ENCODE measurements around the gene PID1. TPM values are rescaled to one million over a fixed set of nuclear protein-coding genes. Genes with fewer than 3 reads are reported as not detected.

PID1 gene
- total RNA-seq, 1 experiment from 2014 or later: 3.6 TPM

DNA sequence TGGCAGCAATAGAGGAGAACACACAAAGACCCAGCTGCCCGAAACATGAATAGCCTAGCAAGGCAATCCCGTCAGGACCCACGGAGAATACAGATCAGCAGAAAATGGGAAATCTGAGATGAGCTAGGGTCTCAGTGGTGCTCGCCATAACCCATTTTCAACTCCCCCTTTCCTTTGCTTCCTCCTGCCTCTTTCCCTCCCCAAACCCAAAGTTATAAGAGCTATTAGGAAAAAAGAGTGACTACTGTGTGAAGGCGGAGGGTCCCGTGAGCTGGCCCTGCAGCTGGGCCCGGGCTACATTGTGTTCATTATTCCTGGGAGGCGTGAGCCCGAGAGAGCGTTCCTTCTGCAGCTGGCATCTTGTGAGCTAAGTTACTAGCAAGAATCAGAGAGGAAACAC, 118.4 kb downstream of the PID1 start:
- no peak for DNase-seq (ENCODE audit: low read depth)
- in situ Hi-C loops (cut with HindIII; ENCODE audit: low pct_unique_long_range_greater_than_20kb, low sequenced_read_pairs): no loop called here

- DNase-seq (ENCODE audit: low read depth): no peak
Measured at GRCh38 chr2:229150317-229150716, 120.8 kb downstream of the PID1 start.

DNA sequence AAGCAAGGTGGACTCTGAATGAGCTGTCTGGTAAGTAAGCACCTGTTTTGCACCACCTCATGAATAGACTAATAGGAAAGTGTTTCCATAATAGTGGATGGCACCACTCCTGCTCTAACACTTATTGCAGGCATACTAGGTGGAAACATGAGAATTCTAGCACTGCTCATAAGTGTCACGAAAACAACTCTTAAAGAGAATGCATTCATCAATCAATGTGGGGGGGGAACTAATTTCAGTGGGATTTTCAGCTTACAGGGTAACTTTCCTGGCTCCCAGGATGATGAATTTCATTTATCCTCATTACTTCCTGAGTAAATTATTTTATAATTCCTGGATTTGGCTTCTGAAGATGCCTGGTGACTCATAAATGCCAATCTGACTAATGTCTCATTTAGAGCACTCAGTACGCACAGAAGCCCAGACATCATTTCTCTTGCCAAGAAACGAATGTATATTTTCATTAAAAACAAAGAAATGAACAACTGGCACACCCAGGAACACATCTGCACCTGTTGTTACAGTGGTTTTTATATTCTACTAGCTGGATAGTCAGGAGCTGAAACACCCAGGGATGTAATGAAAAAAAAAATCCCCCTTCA, 129.6 kb downstream of the PID1 start:
- in situ Hi-C loops (cut with HindIII; ENCODE audit: low pct_unique_long_range_greater_than_20kb, low sequenced_read_pairs): no loop called here
- DNase-seq (ENCODE audit: low read depth): peak; percentile 29

More at GRCh38 chr2:229150317-229150716, 120.8 kb downstream of the PID1 start:
- in situ Hi-C loops (cut with HindIII; ENCODE audit: low pct_unique_long_range_greater_than_20kb, low sequenced_read_pairs): no loop called here

DNA sequence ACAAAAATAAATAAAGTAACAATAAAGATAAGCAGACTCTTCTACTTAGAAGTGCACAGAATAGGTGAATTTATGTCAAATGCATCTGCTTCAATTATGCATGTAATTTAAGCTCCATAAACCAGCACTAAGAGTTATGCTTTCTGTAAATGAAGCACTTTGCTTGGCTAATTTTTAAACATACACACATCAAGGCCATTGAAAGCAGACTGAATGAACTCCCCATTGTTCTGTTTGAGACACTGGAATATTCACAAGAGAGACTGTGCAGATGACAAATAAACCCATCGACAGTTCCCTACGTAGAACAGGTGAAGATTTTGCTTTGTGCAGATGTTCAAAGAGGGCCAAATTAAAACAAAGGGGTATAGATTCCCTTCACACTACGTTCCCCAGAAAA, 133.4 kb downstream of the PID1 start:
- in situ Hi-C loops (cut with HindIII; ENCODE audit: low pct_unique_long_range_greater_than_20kb, low sequenced_read_pairs): no loop called here
- no peak for DNase-seq (ENCODE audit: low read depth)

DNA sequence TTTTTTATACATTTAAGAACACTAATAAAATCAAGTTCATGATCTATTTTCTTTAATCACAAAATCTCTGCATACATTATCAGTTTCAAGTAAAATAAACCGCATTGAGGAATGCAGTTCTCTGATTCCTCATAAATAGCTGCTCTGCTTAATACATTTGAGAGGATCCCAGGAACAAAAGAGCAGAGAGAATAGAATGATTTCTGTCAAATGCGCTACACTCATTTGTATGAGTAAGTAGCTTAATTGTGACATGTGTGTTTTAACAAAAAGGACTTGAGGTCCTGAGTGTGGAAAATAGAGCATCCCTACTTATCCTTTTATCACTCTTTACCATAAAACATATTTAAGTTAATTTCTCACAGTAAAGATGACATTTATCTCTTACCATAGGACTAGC, 134.0 kb downstream of the PID1 start:
- in situ Hi-C loops (cut with HindIII; ENCODE audit: low pct_unique_long_range_greater_than_20kb, low sequenced_read_pairs): no loop called here
- no peak for DNase-seq (ENCODE audit: low read depth)

- in situ Hi-C loops (cut with HindIII; ENCODE audit: low pct_unique_long_range_greater_than_20kb, low sequenced_read_pairs): no loop called here
- peak; percentile 21 for DNase-seq (ENCODE audit: low read depth)
Measured at GRCh38 chr2:229133155-229133772, 137.8 kb downstream of the PID1 start.

GRCh38 chr2:229132236-229132635, 138.9 kb downstream of the PID1 start:
- no peak for DNase-seq (ENCODE audit: low read depth)
- in situ Hi-C loops (cut with HindIII; ENCODE audit: low pct_unique_long_range_greater_than_20kb, low sequenced_read_pairs): no loop called here

DNA sequence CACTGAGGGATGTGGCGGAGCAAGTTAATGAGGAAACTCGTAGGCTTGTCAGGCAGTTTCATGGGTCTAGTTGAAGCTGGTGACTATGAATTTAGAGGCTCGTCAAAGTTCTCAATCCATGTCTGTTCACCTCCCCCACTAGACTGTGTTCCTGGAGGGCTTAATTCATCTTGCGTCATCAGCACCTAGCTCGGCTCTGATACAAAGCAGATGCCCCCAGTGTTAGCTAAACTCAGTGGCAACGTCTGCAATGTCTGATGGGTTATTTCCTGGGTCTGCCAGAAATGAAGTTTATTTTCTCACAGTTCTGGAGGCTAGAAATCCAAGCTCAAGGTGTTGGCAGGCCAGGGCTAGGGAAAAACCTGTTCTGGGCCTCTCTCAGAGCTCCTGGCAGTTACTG, 140.6 kb downstream of the PID1 start:
- no peak for DNase-seq (ENCODE audit: low read depth)
- in situ Hi-C loops (cut with HindIII; ENCODE audit: low pct_unique_long_range_greater_than_20kb, low sequenced_read_pairs): no loop called here

DNA sequence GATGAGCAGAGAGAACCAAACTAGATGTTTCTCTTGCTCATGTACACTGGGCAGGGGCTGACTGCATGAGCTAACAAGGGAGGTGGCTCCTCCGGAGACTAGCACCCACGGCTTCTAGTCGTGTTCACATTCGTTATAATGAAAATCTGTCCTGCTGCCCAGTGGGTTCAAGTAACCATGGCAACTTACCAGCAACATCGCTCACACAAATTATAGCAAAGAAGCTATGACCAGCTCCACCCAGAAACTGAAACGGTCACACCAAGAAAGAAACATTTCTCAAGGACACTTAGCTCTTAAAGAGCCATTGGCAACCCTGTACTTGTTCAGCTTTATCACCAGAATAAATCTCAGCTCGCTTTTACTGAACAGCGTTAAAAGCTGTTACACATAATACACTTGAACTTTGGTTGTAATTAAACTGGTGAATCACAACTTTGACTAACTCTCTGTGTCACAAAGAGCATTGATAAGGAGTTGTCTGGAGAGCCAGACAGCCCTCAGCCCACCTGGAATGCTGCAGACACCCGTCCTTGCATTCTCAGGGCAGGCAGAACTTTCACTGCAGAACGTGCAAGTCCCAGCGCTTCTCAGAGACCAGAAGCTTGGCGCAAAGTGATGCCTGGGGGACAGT, 141.2 kb downstream of the PID1 start:
- in situ Hi-C loops (cut with HindIII; ENCODE audit: low pct_unique_long_range_greater_than_20kb, low sequenced_read_pairs): no loop called here

GRCh38 chr2:229127471-229127870, 143.6 kb downstream of the PID1 start:
- in situ Hi-C loops (cut with HindIII; ENCODE audit: low pct_unique_long_range_greater_than_20kb, low sequenced_read_pairs): no loop called here
- no peak for DNase-seq (ENCODE audit: low read depth)

More for the DNA sequence above, 141.2 kb downstream of the PID1 start:
- DNase-seq (ENCODE audit: low read depth): no peak

GRCh38 chr2:229126066-229126465, 145.0 kb downstream of the PID1 start:
- no peak for DNase-seq (ENCODE audit: low read depth)
- in situ Hi-C loops (cut with HindIII; ENCODE audit: low pct_unique_long_range_greater_than_20kb, low sequenced_read_pairs): no loop called here

DNA sequence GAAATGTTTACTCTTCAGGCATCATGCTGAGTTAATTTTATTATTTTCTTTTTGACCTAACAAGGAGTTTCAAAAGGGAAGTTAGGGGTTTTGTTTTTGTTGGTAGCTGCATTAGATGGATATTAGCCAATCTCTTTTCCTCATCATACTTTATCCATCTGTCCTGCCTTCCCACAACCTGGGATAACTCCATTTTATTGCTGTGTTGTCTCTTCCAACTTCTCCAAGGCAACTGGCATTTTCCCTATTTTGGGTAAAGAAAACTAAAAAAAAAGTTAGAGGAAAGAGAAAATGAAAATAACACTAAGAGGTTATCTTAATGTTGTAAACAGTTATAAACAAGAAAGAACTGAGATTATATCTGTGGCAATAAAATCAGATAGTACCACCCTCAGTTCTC, 147.0 kb downstream of the PID1 start:
- in situ Hi-C loops (cut with HindIII; ENCODE audit: low pct_unique_long_range_greater_than_20kb, low sequenced_read_pairs): no loop called here

GRCh38 chr2:229118927-229119326, 152.2 kb downstream of the PID1 start:
- in situ Hi-C loops (cut with HindIII; ENCODE audit: low pct_unique_long_range_greater_than_20kb, low sequenced_read_pairs): no loop called here
- DNase-seq (ENCODE audit: low read depth): no peak

More for the DNA sequence above, 147.0 kb downstream of the PID1 start:
- no peak for DNase-seq (ENCODE audit: low read depth)

- DNase-seq (ENCODE audit: low read depth): no peak
- in situ Hi-C loops (cut with HindIII; ENCODE audit: low pct_unique_long_range_greater_than_20kb, low sequenced_read_pairs): no loop called here
Measured at GRCh38 chr2:229118336-229118735, 152.8 kb downstream of the PID1 start.

GRCh38 chr2:229111744-229112143, 159.3 kb downstream of the PID1 start:
- in situ Hi-C loops (cut with HindIII; ENCODE audit: low pct_unique_long_range_greater_than_20kb, low sequenced_read_pairs): no loop called here
- DNase-seq (ENCODE audit: low read depth): no peak

DNA sequence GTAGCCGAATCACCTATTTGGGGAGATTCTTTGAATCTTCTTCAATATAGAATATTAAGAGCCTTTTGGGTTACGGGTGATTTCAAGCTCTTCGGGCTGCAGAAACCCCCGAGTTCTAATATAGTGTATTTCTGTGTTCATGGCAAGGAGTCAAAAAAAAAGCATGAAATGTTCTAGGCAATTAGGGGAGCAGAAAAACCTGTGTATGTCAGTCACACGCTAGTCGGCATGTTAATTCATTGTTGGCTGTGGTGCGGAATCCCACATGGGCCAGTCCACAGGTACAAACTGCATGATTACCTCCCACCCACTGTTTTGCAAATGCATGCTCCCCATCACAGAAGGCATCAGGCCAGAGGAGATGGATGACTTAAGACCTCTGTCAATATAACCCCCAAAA, 161.9 kb downstream of the PID1 start:
- DNase-seq (ENCODE audit: low read depth): no peak
- in situ Hi-C loops (cut with HindIII; ENCODE audit: low pct_unique_long_range_greater_than_20kb, low sequenced_read_pairs): no loop called here

DNA sequence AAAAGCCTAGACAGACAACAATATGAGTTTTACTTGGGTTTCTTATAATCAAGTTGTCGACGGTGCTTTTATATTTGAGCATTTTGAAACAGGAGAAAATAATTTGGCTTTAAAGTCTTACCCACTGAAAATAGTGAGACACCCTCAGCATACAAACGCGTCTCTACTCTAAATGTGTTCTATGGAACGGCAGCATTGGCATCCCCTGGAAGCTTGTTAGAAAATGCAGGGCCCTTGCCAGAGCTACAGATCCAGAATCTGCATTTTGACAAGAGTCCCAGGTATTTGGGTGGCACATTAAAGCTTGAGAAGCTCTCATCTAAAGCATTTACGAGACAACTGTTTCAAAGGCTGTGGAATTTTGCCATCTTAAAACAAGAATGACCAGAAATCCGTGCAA, 163.5 kb downstream of the PID1 start:
- no peak for DNase-seq (ENCODE audit: low read depth)
- in situ Hi-C loops (cut with HindIII; ENCODE audit: low pct_unique_long_range_greater_than_20kb, low sequenced_read_pairs): no loop called here

- DNase-seq (ENCODE audit: low read depth): no peak
- in situ Hi-C loops (cut with HindIII; ENCODE audit: low pct_unique_long_range_greater_than_20kb, low sequenced_read_pairs): no loop called here
Measured at GRCh38 chr2:229104974-229105387, 166.1 kb downstream of the PID1 start.

GRCh38 chr2:229104025-229104424, 167.1 kb downstream of the PID1 start:
- in situ Hi-C loops (cut with HindIII; ENCODE audit: low pct_unique_long_range_greater_than_20kb, low sequenced_read_pairs): no loop called here
- DNase-seq (ENCODE audit: low read depth): no peak

DNA sequence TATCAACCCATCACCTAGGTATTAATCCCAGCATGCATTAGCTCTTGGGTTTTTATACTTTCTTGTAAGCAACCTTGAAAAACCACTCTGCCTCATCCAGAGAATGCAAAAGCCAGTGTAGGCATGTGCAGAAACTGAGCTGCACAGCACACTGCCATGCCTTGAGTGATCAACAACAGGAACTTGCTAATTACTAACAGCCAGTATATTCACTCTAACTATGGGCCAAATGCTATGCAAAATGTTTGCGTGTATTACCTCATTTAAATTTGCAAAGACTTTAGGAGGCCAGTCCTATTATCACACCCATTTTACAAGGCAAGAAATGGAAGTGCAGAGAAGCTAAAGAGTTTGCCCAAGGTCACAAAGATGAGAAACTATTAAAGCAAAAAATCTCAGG, 169.8 kb downstream of the PID1 start:
- DNase-seq (ENCODE audit: low read depth): no peak
- in situ Hi-C loops (cut with HindIII; ENCODE audit: low pct_unique_long_range_greater_than_20kb, low sequenced_read_pairs): no loop called here
